Activated naive CD4-positive, alpha-beta T cell treated with anti-CD3 and anti-CD28 coated beads, Interleukin-2, amount 50 U/mL, for 72 hours (primary cell): ENCODE results near the gene ACTR3C. TPM values are rescaled to one million over a fixed set of nuclear protein-coding genes. Genes with fewer than 3 reads are reported as not detected.
"Not testable (repeated sequence)": the region's sequence is repeated elsewhere in the genome, so short reads cannot be mapped to it uniquely, and the experiment has no call there.

Experiments
- ATAC-seq, 2 donors: fragments of 150-1000 bp; cut with Tn5 transposase; 2 replicates each; pipeline ENCODE4 v1.10.0; 2021; ENCODE audit warnings: mild to moderate bottlenecking in 2 of 2, moderate library complexity in 2 of 2
- DNase-seq, 2 donors: peaks; one replicate each; pipeline ENCODE4 v3.0.0; 2021 to 2022; ENCODE audit warnings: low spot score in 2 of 2
- H3K27ac Mint-ChIP-seq, 2 donors: one replicate each; pipeline ENCODE4 v1.8.0; 2022; ENCODE audit warnings: mild to moderate bottlenecking in 2 of 2, mixed read lengths in 2 of 2
- H3K36me3 Mint-ChIP-seq, 2 donors: one replicate each; pipeline ENCODE4 v1.8.0; 2022; ENCODE audit warnings: mixed read lengths in 2 of 2
- H3K9me3 Mint-ChIP-seq, 2 donors: one replicate each; pipeline ENCODE4 v1.8.0; 2022; ENCODE audit warnings: mixed read lengths in 2 of 2
- total RNA-seq, 2 donors: library from RNA; stranded (reverse); gene quantifications; one replicate each; pipeline ENCODE4 v1.2.3, GENCODE V29; 2022

Gene ACTR3C
- total RNA-seq, 2 donors from 2014 or later: 2.3 to 5.8 TPM

DNA sequence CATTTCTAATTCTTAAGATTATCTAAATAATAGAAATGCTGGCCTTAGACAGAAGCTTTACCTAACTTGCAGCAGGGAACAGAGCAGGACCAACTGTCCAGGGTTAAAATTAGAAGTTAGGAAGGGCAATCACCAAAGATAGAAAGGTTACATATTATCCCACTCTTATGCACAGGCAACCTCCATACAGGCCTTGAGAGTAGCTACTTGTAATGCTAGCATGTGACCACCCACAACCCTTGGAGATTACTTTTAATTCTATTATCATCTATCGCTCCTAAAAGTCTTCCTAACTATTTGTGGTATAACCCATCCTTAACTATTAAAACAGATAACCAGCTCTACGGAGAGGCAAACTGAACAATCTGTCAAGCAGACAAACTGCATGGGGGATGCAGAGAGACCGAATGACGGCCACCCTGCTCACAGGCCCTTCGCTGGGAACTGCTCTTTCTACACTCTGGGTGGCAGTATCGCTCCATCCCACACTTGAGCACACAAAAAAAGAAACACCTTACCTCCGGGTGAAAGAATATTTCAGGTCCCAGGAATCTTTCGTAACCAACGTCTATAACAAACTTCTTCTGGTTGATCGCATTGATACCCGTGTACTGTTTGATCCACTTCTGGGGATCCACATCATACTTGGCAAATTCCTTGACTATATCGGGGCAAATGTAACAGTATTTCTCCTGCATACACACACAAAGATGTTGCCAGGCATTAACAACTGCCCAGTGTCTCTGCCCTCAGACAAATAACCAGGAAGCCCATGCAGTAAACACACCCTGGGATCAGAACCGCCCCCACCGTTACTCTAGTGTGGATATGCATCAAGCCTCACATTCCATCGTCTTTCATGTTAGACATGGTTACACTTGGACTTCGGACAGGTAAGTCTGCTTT is 37.2 kb downstream of the ACTR3C start:
- H3K27ac Mint-ChIP-seq, H3K9me3 Mint-ChIP-seq: not testable (repeated sequence)
- DNase-seq: peak in 1 of 2 donors; percentile 9

DNA sequence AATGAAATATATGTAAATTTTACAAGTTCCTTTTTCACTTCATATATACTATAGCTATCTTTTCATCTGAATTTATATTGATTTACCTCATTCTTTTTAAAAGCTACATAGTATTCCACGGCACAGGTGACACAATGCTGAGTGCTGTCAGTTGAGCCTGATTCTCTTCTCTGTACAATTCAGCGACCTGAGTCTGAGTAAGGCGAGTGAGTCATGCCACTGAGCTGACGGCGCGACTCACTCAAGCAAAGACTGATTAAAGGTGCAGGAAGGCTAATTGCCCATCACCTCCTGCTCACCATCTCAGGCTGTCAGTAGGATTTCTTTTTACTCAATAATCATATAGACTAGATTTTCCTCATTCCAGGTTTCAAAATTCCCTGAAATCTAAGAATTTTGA is 39.7 kb downstream of the ACTR3C start:
- ATAC-seq: peak; percentile 84 to 89
- not testable (repeated sequence) for H3K36me3 Mint-ChIP-seq, H3K9me3 Mint-ChIP-seq, DNase-seq, H3K27ac Mint-ChIP-seq

More for the DNA sequence above, 37.2 kb downstream of the ACTR3C start:
- peak; percentile 88 to 89 for ATAC-seq
- H3K36me3 Mint-ChIP-seq: not testable (repeated sequence)

- not testable (repeated sequence) for DNase-seq, H3K27ac Mint-ChIP-seq, H3K36me3 Mint-ChIP-seq, H3K9me3 Mint-ChIP-seq, ATAC-seq
Observed at GRCh38 chr7:150283111-150283510, 40.2 kb downstream of the ACTR3C start.

- H3K27ac Mint-ChIP-seq, DNase-seq, H3K36me3 Mint-ChIP-seq, H3K9me3 Mint-ChIP-seq, ATAC-seq: not testable (repeated sequence)
Observed at GRCh38 chr7:150281681-150282403, 41.5 kb downstream of the ACTR3C start.

- ATAC-seq, DNase-seq, H3K9me3 Mint-ChIP-seq, H3K27ac Mint-ChIP-seq, H3K36me3 Mint-ChIP-seq: not testable (repeated sequence)
Observed at GRCh38 chr7:150278383-150278782, 45.0 kb downstream of the ACTR3C start.

- H3K36me3 Mint-ChIP-seq, H3K27ac Mint-ChIP-seq, H3K9me3 Mint-ChIP-seq: not testable (repeated sequence)
- peak in 1 of 2 donors; percentile 61 for ATAC-seq
- DNase-seq: peak in 1 of 2 donors; percentile 27
Observed at GRCh38 chr7:150276132-150276695, 47.1 kb downstream of the ACTR3C start.

GRCh38 chr7:150271898-150272297 is 51.4 kb downstream of the ACTR3C start:
- DNase-seq, H3K36me3 Mint-ChIP-seq, H3K27ac Mint-ChIP-seq, H3K9me3 Mint-ChIP-seq: not testable (repeated sequence)
- ATAC-seq: peak; percentile 81 to 97

DNA sequence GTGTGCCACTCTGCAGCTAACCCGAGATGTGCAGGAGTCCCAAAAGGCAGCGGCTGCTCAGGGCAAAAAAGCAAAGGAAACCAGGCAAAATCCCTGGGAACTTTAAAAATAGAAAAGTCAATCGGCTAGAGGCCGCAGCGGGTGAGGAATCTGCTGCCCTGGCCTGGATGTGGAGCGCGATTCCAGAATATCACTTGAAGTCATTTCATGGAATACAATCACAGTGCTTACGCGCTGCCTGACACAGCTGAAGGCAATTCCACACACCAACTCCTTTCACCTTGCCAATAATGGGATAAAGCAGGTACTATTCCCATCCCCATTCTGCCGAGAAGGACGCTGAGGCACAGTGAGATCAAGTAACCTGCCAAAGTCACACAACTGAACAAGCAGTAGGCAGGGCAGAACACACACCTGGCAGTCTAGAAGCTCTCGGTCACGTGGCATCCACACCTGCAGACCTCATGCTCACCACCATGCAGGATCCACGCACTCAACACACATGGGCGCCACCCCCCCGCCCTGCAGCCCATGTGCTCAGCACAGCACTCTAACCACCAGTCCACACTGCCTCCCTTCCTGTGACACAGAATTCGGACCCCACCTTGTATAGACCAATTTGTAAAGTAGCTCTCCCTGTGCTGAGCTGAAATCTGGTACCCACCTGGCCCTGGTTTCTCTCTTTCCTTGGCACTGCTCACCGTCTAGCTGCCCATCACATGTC is 53.1 kb downstream of the ACTR3C start:
- not testable (repeated sequence) for H3K27ac Mint-ChIP-seq, ATAC-seq, H3K36me3 Mint-ChIP-seq, DNase-seq, H3K9me3 Mint-ChIP-seq

DNA sequence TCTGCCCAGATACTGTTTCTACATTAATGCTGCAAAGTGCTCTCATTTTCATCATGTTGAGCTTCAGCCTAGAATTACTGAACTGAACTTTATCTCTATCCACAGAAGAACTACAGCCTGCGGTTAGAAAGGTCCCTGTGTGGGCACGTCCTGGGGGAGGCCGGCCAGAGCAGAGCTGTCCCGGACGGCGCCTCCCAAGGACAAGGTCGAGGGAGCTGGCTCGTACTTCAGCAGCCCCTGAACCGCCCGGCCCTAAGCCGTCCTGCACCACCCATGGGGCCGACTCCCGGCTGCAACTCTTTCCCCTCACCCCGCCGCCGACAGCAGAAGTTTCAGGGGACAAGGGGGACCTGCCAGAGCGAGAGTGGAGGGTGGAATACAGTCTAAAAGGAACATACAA is 54.5 kb downstream of the ACTR3C start:
- H3K36me3 Mint-ChIP-seq, ATAC-seq, H3K9me3 Mint-ChIP-seq, H3K27ac Mint-ChIP-seq, DNase-seq: not testable (repeated sequence)

DNA sequence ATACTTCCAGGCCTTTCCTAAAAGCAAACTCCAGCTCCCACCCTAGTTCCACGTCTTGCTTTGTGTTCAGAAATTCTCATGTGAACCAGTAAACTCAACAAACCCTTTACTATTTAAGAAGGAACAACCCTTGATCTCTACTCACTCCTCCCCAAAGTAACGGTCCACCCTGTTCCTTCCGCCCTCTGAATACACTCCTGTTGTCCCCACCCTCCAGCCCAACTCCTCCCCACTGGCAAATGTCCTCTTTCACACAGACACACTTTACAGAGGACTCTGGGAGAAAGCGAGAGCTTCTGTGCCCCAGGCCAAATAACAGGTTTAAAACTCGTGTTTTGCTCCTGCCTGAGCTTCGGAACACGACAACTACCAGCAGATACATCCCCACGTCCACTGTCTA is 55.1 kb downstream of the ACTR3C start:
- not testable (repeated sequence) for H3K36me3 Mint-ChIP-seq, H3K9me3 Mint-ChIP-seq, H3K27ac Mint-ChIP-seq, ATAC-seq, DNase-seq

GRCh38 chr7:150266953-150267665 is 56.2 kb downstream of the ACTR3C start:
- not testable (repeated sequence) for H3K9me3 Mint-ChIP-seq, H3K36me3 Mint-ChIP-seq, H3K27ac Mint-ChIP-seq, DNase-seq, ATAC-seq

- DNase-seq, H3K9me3 Mint-ChIP-seq, H3K36me3 Mint-ChIP-seq, H3K27ac Mint-ChIP-seq, ATAC-seq: not testable (repeated sequence)
Observed at GRCh38 chr7:150262656-150263055, 60.7 kb downstream of the ACTR3C start.

DNA sequence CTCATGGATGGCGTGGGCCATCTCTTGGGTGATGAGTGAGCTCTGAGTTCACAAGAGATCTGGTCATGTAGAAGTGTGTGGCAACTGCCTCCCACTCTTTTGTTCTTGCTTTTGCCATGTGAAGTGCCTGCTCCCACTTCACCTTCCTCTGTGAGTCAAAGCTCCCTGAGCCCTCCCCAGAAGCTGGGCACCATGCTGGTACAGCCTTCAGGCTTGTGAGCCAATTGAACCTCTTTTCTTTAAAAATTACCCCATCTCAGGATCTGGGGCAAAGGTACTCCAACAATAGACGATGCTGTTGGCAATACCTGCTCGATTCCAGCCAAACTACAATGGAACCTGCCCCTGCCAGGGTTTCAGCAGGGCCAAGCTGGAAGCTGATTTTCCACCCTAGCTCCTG is 75.6 kb downstream of the ACTR3C start:
- not testable (repeated sequence) for DNase-seq

DNA sequence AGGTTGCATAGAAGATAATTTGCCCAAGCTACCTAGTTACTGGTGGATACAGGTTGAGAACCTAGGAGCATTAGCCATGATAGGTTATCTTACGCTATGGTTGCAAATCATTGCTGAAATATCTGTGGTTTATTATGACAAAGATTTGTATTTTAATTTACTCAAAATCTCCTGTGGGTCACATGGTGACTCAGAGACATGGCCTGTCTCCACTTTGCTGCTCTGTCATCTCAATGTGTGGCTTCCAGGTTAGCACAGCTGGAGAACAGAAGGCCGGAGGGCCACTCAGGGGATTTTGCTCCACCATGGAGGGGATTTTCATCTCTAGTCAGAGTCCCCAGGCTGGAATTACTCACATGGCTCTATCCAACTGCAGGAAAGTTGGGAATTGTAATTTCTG is 78.1 kb downstream of the ACTR3C start:
- peak in 1 of 2 donors; percentile 61 for ATAC-seq
- not testable (repeated sequence) for H3K9me3 Mint-ChIP-seq, H3K36me3 Mint-ChIP-seq, H3K27ac Mint-ChIP-seq, DNase-seq

More for the DNA sequence above, 75.6 kb downstream of the ACTR3C start:
- not testable (repeated sequence) for ATAC-seq, H3K9me3 Mint-ChIP-seq, H3K36me3 Mint-ChIP-seq, H3K27ac Mint-ChIP-seq

DNA sequence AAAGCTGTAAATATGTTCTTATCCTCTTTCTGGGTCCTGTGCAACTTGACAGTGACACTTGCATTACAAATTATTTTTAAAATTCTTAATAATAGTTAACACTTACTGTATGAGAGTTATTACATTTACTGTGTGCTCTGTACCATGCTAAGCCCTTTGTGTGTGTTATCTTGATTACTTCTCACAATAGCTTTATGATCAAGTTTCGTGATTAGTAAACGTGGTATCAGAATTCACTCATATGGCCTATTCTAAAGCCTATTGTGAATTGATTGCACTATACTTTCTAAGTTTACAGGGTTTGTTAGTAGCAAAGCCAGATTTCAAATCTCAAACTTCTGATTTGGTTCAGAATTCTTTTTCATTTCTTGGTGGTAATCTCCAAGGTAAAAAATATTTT is 80.4 kb downstream of the ACTR3C start:
- H3K9me3 Mint-ChIP-seq, H3K36me3 Mint-ChIP-seq, ATAC-seq, DNase-seq, H3K27ac Mint-ChIP-seq: not testable (repeated sequence)

DNA sequence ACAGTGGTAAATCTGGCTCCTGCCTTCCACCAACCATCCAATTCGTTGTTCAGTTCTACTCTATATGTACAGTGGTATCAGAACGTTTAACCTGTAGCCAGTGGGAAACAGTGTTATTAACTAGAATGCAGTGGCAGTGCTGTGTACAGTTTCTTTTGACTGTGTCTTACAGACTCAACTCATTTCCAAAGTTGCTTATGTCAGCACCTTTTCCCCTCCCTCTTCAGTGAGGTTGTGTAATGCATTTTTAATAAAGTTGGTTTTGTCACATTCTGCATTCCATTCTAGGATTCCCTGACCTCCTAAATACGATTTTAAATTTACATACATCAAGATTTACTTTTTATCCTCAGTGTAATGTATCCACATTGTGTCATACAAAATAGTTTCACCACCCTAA is 97.9 kb downstream of the ACTR3C start:
- not testable (repeated sequence) for H3K36me3 Mint-ChIP-seq, H3K9me3 Mint-ChIP-seq, DNase-seq, ATAC-seq, H3K27ac Mint-ChIP-seq
